Measurements from ENCODE around the gene PERM1. TPM values are rescaled to one million over a fixed set of nuclear protein-coding genes. Genes with fewer than 3 reads are reported as not detected.

The PERM1 gene
- total and polyA plus RNA-seq, 9 of the 15 experiments (the other 6 are each of a cell fraction or from before 2014, with no cell fraction given) = not detected

GRCh38 chr1:966704-967300, 15.1 kb downstream of the PERM1 start (continued):
- TF ChIP-seq POLR2G (IDR thresholded peaks at IDR 0.05; ENCODE audit: low read depth, low read length) (peak; percentile 88), PTTG1 (tag; IDR thresholded peaks at IDR 0.05; ENCODE audit: low read depth) (no peak), SREBF1 (IDR thresholded peaks at IDR 0.05; ENCODE audit: borderline replicate concordance, low read depth, low read length) (no peak), KDM2B (CRISPR knock-in tag; IDR thresholded peaks at IDR 0.05) (peak; percentile 71), FOXM1 (IDR thresholded peaks at IDR 0.05; ENCODE audit: low read depth) (no peak), FOXM1 (CRISPR knock-in tag; IDR thresholded peaks at IDR 0.05; ENCODE audit: low read depth) (0 out of 2 replicates have a peak, but pooled peaks have one; percentile 41), TFAP4 (CRISPR knock-in tag; IDR thresholded peaks at IDR 0.05; ENCODE audit: borderline replicate concordance) (peak; percentile 57), DDX20 (tag; IDR thresholded peaks at IDR 0.05; ENCODE audit: low read depth) (no peak), ILF3 (IDR thresholded peaks at IDR 0.05; ENCODE audit: borderline replicate concordance) (no peak), RBFOX2 (IDR thresholded peaks at IDR 0.05; ENCODE audit: low read depth, low read length) (peak; percentile 80), NR0B1 (IDR thresholded peaks at IDR 0.05; ENCODE audit: partially characterized antibody) (no peak), USF2 (CRISPR knock-in tag; IDR thresholded peaks at IDR 0.05) (peak; percentile 38; the same call in 1 of the 2 replicates), ZNF324 (CRISPR knock-in tag; IDR thresholded peaks at IDR 0.05) (no peak), ZNF740 (CRISPR knock-in tag; IDR thresholded peaks at IDR 0.05) (peak; percentile 75), ZNF740 (tag; IDR thresholded peaks at IDR 0.05) (no peak), ZFP36 (IDR thresholded peaks at IDR 0.05; ENCODE audit: low read depth, low read length, partially characterized antibody) (no peak), KLF6 (CRISPR knock-in tag; IDR thresholded peaks at IDR 0.05; ENCODE audit: borderline replicate concordance) (peak; percentile 29; the same call in 1 of the 2 replicates), RB1 (IDR thresholded peaks at IDR 0.05; ENCODE audit: low read depth) (peak; percentile 58; the same call in 1 of the 2 replicates), PHB (CRISPR knock-in tag; IDR thresholded peaks at IDR 0.05) (no peak), ZBTB33 (CRISPR knock-in tag; IDR thresholded peaks at IDR 0.05) (peak; percentile 70), RHOXF2B (CRISPR knock-in tag; conservative IDR thresholded peaks at IDR 0.05) (no peak)

Data from K562 (cell line).